Stimulated activated naive CD8-positive, alpha-beta T cell treated with anti-CD3 and anti-CD28 coated beads, Interleukin-15, amount 100 ng/mL, for 72 hours (primary cell): ENCODE data around the gene FXYD1.
A peak's percentile ranks its signal among the peaks of the same experiment; 100 is the strongest.
"Not testable (repeated sequence)": the region's sequence is repeated elsewhere in the genome, so short reads cannot be mapped to it uniquely, and the experiment has no call there.

ENCODE experiments used
- ATAC-seq: fragments of 150-1000 bp; cut with Tn5 transposase; 2 replicates; pipeline ENCODE4 v1.10.0; 2021; ENCODE audit warnings: mild to moderate bottlenecking, moderate library complexity
- DNase-seq, 2 donors: peaks; one replicate each; pipeline ENCODE4 v3.0.0; 2021 to 2022
- H3K27ac Mint-ChIP-seq, 2 donors: one replicate each; pipeline ENCODE4 v1.8.0; 2022; ENCODE audit warnings: mild to moderate bottlenecking in 2 of 2, mixed read lengths in 2 of 2, moderate library complexity in 2 of 2
- H3K27me3 Mint-ChIP-seq: one replicate; pipeline ENCODE4 v1.8.0; 2022; ENCODE audit warnings: mixed read lengths
- H3K4me1 Mint-ChIP-seq: one replicate; pipeline ENCODE4 v1.8.0; 2022; ENCODE audit warnings: mild to moderate bottlenecking, mixed read lengths
- H3K4me3 Mint-ChIP-seq, 2 donors: one replicate each; pipeline ENCODE4 v1.8.0; 2022; ENCODE audit warnings: mild to moderate bottlenecking in 2 of 2, mixed read lengths in 2 of 2, moderate library complexity in 1 of 2
- H3K9me3 Mint-ChIP-seq, 2 donors: one replicate each; pipeline ENCODE4 v1.8.0; 2022; ENCODE audit warnings: mixed read lengths in 2 of 2

FXYD1 gene

GRCh38 chr19:35143231-35143715 lies 4.6 kb downstream of the FXYD1 start, which contains the start of gene FXYD7:
Gene FXYD7 (plus strand): TSS chr19:35143255. CDS start chr19:35143334, 79 bp downstream.
- Mint-ChIP-seq H3K4me1 (peaks cover 51% of the 10 kb centered on the region), H3K27ac (no peak within 1 kb of the TSS), H3K27me3 (peaks cover 12% of the 10 kb centered on the region), H3K4me3 (peak within 1 kb of the TSS; percentile 81 to 86), H3K9me3 (no peaks in the 10 kb centered on the region)
- ATAC-seq, result no peak
- no peak for DNase-seq

- H3K9me3 Mint-ChIP-seq, result no peaks in the 10 kb centered on the region
- peak overlapping the region in 1 of 2 donors; percentile 11 for H3K4me3 Mint-ChIP-seq
- DNase-seq (no peak), ATAC-seq (no peak)
- H3K27me3 Mint-ChIP-seq, result peaks cover 10% of the 10 kb centered on the region
- H3K4me1 Mint-ChIP-seq, result peaks cover 51% of the 10 kb centered on the region
- no peak overlapping the region for H3K27ac Mint-ChIP-seq
Observed at GRCh38 chr19:35143818-35144217, 5.2 kb downstream of the FXYD1 start.

- Mint-ChIP-seq H3K27me3 (peaks cover 10% of the 10 kb centered on the region), H3K27ac (no peak overlapping the region), H3K4me1 (peaks cover 51% of the 10 kb centered on the region), H3K4me3 (no peak overlapping the region), H3K9me3 (no peaks in the 10 kb centered on the region)
- DNase-seq, result no peak
- no peak for ATAC-seq
Observed at GRCh38 chr19:35144259-35144599, 5.6 kb downstream of the FXYD1 start.

GRCh38 chr19:35144600-35145436 lies 6.2 kb downstream of the FXYD1 start:
- Mint-ChIP-seq H3K4me3 (no peak overlapping the region), H3K27ac (no peak overlapping the region), H3K9me3 (no peaks in the 10 kb centered on the region), H3K4me1 (peaks cover 51% of the 10 kb centered on the region), H3K27me3 (peaks cover 10% of the 10 kb centered on the region)
- DNase-seq (no peak), ATAC-seq (no peak)

GRCh38 chr19:35146746-35147459 lies 8.3 kb downstream of the FXYD1 start:
- ATAC-seq, result no peak
- Mint-ChIP-seq H3K4me1 (peaks cover 44% of the 10 kb centered on the region), H3K4me3 (no peak overlapping the region), H3K9me3 (no peaks in the 10 kb centered on the region), H3K27me3 (peaks cover 10% of the 10 kb centered on the region), H3K27ac (peak overlapping the region in 1 of 2 donors; percentile 70)
- DNase-seq, result no peak

GRCh38 chr19:35149463-35149862 lies 10.8 kb downstream of the FXYD1 start:
- H3K4me1 Mint-ChIP-seq, result peaks cover 27% of the 10 kb centered on the region
- no peak overlapping the region for H3K27ac Mint-ChIP-seq
- no peak overlapping the region for H3K4me3 Mint-ChIP-seq
- H3K27me3 Mint-ChIP-seq, result no peaks in the 10 kb centered on the region
- no peak for DNase-seq
- no peaks in the 10 kb centered on the region for H3K9me3 Mint-ChIP-seq
- ATAC-seq, result no peak

- ATAC-seq, result no peak
- Mint-ChIP-seq H3K4me3 (no peak overlapping the region), H3K27me3 (no peaks in the 10 kb centered on the region), H3K9me3 (no peaks in the 10 kb centered on the region), H3K4me1 (peaks cover 19% of the 10 kb centered on the region), H3K27ac (peak overlapping the region in 1 of 2 donors; percentile 44)
- DNase-seq, result no peak
Observed at GRCh38 chr19:35150445-35150844, 11.8 kb downstream of the FXYD1 start.

- Mint-ChIP-seq H3K4me1 (peaks cover 24% of the 10 kb centered on the region), H3K27ac (peak overlapping the region in 1 of 2 donors; percentile 61), H3K4me3 (no peak overlapping the region), H3K27me3 (no peaks in the 10 kb centered on the region), H3K9me3 (no peaks in the 10 kb centered on the region)
- DNase-seq (no peak), ATAC-seq (no peak)
Observed at GRCh38 chr19:35151273-35152065, 12.8 kb downstream of the FXYD1 start.

- not testable (repeated sequence) for ATAC-seq, H3K9me3 Mint-ChIP-seq, H3K27me3 Mint-ChIP-seq, DNase-seq
- peaks cover 35% of the 10 kb centered on the region for H3K4me1 Mint-ChIP-seq
- peak overlapping the region; percentile 97 to 100 for H3K4me3 Mint-ChIP-seq
- H3K27ac Mint-ChIP-seq, result peak overlapping the region in 1 of 2 donors; percentile 3
Observed at GRCh38 chr19:35153129-35153522, 14.5 kb downstream of the FXYD1 start.

- H3K27me3 Mint-ChIP-seq, result no peaks in the 10 kb centered on the region
- no peaks in the 10 kb centered on the region for H3K9me3 Mint-ChIP-seq
- H3K27ac Mint-ChIP-seq, result peak overlapping the region; percentile 97 to 100
- ATAC-seq (peak; percentile 76), DNase-seq (peak; percentile 75 to 81)
- H3K4me1 Mint-ChIP-seq, result peaks cover 43% of the 10 kb centered on the region
- H3K4me3 Mint-ChIP-seq, result peak overlapping the region; percentile 97 to 100
Observed at GRCh38 chr19:35153701-35154524, 15.3 kb downstream of the FXYD1 start.

GRCh38 chr19:35154525-35155406 lies 16.1 kb downstream of the FXYD1 start, which contains the start of gene FXYD5:
Gene FXYD5 (plus strand): TSS chr19:35154735. CDS start chr19:35155551, 816 bp downstream.
- Mint-ChIP-seq H3K4me1 (peaks cover 52% of the 10 kb centered on the region), H3K9me3 (no peaks in the 10 kb centered on the region), H3K27ac (peak within 1 kb of the TSS; percentile 97 to 100), H3K27me3 (no peaks in the 10 kb centered on the region), H3K4me3 (peak within 1 kb of the TSS; percentile 97 to 100)
- DNase-seq (peak; percentile 52 to 74), ATAC-seq (peak; percentile 78)

- DNase-seq, result peak in 1 of 2 donors; percentile 41
- Mint-ChIP-seq H3K27me3 (no peaks in the 10 kb centered on the region), H3K4me1 (peaks cover 53% of the 10 kb centered on the region), H3K27ac (peak overlapping the region; percentile 97 to 100), H3K4me3 (peak overlapping the region; percentile 97 to 100), H3K9me3 (no peaks in the 10 kb centered on the region)
- peak; percentile 54 for ATAC-seq
Observed at GRCh38 chr19:35155441-35155840, 16.8 kb downstream of the FXYD1 start.

- no peaks in the 10 kb centered on the region for H3K27me3 Mint-ChIP-seq
- peak overlapping the region; percentile 97 to 100 for H3K4me3 Mint-ChIP-seq
- H3K4me1 Mint-ChIP-seq, result peaks cover 53% of the 10 kb centered on the region
- ATAC-seq, result no peak
- H3K9me3 Mint-ChIP-seq, result peaks cover under 1 to 1% of the 10 kb centered on the region in 2 donors
- DNase-seq, result no peak
- peak overlapping the region; percentile 97 to 100 for H3K27ac Mint-ChIP-seq
Observed at GRCh38 chr19:35155981-35156672, 17.5 kb downstream of the FXYD1 start.
